HepG2 (cell line): ENCODE measurements around the gene MAN1B1. TPM values are rescaled to one million over a fixed set of nuclear protein-coding genes. Genes with fewer than 3 reads are reported as not detected.

Experiments
- ATAC-seq: fragments of 200-7000 bp; cut with Tn5 transposase; 3 replicates; pipeline ENCODE4 v1.9.1; 2020; ENCODE audit warnings: mild to moderate bottlenecking, moderate library complexity
- BruUV-seq: library from RNA; stranded (reverse); fragments of 400-500 nt; replicated peaks from 2 replicates; lab custom pipeline; 2021; lab: Mats Ljungman, UMichigan
- CTCF ChIA-PET: fragments of 300-600 bp; formaldehyde crosslinking; extraction: SDS; loops from one replicate; lab custom pipeline; 2021; ENCODE audit warnings: low total read pairs, inconsistent platforms, low intra/inter-chr PET ratio; lab: Yijun Ruan, JAX
- POLR2A ChIA-PET: fragments of 350-600 bp; sonication (Branson Sonifier 250); formaldehyde crosslinking; loops from one replicate; lab custom pipeline; 2020; ENCODE audit warnings: antibody characterized with exemption, inconsistent platforms; lab: Yijun Ruan, JAX
- DNase-seq: peaks from one replicate; pipeline ENCODE4 v3.0.0-alpha.2; 2015; ENCODE audit warnings: low spot score
- FAIRE-seq: peaks from 3 replicates; lab custom pipeline; 2011; peaks lifted over from hg19 to GRCh38; lab: Jason Lieb, UNC
- H2AFZ ChIP-seq: one replicate; pipeline ENCODE4 v1.6.1; 2011; ENCODE audit warnings: low read length, inconsistent platforms
- H3K27ac ChIP-seq: fragments of 300-600 bp; 3 replicates; pipeline ENCODE4 v1.8.0; 2011; ENCODE audit warnings: mixed run types, mild to moderate bottlenecking, mixed read lengths, low read length, inconsistent platforms; ENCODE audit not compliant: insufficient read depth; ENCODE audit errors: extremely low read length
- H3K27me3 ChIP-seq, 2 experiments: fragments of 200-600 bp in 1 of 2; 2 replicates in 1 of 2; 3 replicates in 1 of 2; pipeline versions ENCODE4 v1.6.0 to v1.8.0; 2011; ENCODE audit warnings: low read length in 2 of 2, mild to moderate bottlenecking in 2 of 2, moderate library complexity in 2 of 2, inconsistent platforms in 1 of 2; ENCODE audit not compliant: insufficient read depth in 2 of 2, control insufficient read depth in 1 of 2
- H3K36me3 ChIP-seq, 2 experiments: fragments of 200-600 bp in 1 of 2; replicated peaks in 1 of 2; 2 replicates in 1 of 2; 3 replicates in 1 of 2; pipeline versions ENCODE4 v1.5.1 to v1.8.0; 2011; ENCODE audit warnings: low read length in 2 of 2, inconsistent platforms in 1 of 2; ENCODE audit not compliant: insufficient read depth in 2 of 2, control insufficient read depth in 1 of 2
- H3K4me1 ChIP-seq: 2 replicates; pipeline ENCODE4 v1.5.1; 2012; ENCODE audit warnings: low read length, inconsistent platforms; ENCODE audit not compliant: insufficient read depth
- H3K4me2 ChIP-seq: 2 replicates; pipeline ENCODE4 v1.6.0; 2011; ENCODE audit warnings: low read depth, low read length, inconsistent platforms
- H3K4me3 ChIP-seq, 3 experiments: fragments of 200-600 bp in 1 of 3; sonication (generic), shearing (Covaris generic) in 1 of 3; replicated peaks in 1 of 3; 2 replicates each; pipeline ENCODE4 v1.5.1; 2011 to 2016; ENCODE audit warnings: low read length in 3 of 3, inconsistent platforms in 2 of 3, low read depth in 2 of 3, mild to moderate bottlenecking in 2 of 3, control low read depth in 1 of 3, mixed read lengths in 1 of 3; ENCODE audit not compliant: insufficient read depth in 1 of 3
- H3K79me2 ChIP-seq: one replicate; pipeline ENCODE4 v1.6.1; 2011; ENCODE audit warnings: low read length, inconsistent platforms; ENCODE audit not compliant: insufficient read depth
- H3K9ac ChIP-seq: 2 replicates; pipeline ENCODE4 v1.6.0; 2011; ENCODE audit warnings: mild to moderate bottlenecking, low read depth, low read length, inconsistent platforms; ENCODE audit not compliant: insufficient read depth
- H3K9me3 ChIP-seq: 2 replicates; pipeline ENCODE4 v1.5.1; 2012; ENCODE audit warnings: mild to moderate bottlenecking, low read length
- H4K20me1 ChIP-seq: 2 replicates; pipeline ENCODE4 v1.6.0; 2011; ENCODE audit warnings: inconsistent platforms, mild to moderate bottlenecking, low read length, moderate library complexity; ENCODE audit not compliant: insufficient read depth
- ATRX ChIP-seq: sonication (generic); formaldehyde crosslinking; IDR thresholded peaks from 2 replicates; pipeline ENCODE4 v1.4.0; 2020; ENCODE audit warnings: missing genetic modification reagents, borderline replicate concordance
- CEBPG ChIP-seq: IDR thresholded peaks from 2 replicates; pipeline ENCODE4 v1.6.1; 2016
- MEF2D ChIP-seq: sonication (generic); formaldehyde crosslinking; IDR thresholded peaks from 2 replicates; pipeline ENCODE4 v1.5.1; 2020; ENCODE audit warnings: mild to moderate bottlenecking, missing genetic modification reagents
- RBAK ChIP-seq: sonication (generic); formaldehyde crosslinking; IDR thresholded peaks from 2 replicates; pipeline ENCODE4 v1.5.1; 2020; ENCODE audit warnings: mild to moderate bottlenecking, missing genetic modification reagents
- TP53 ChIP-seq: sonication (generic); formaldehyde crosslinking; conservative IDR thresholded peaks from 2 replicates; pipeline ENCODE4 v1.4.0; 2020; ENCODE audit warnings: missing genetic modification reagents
- TSC22D2 ChIP-seq: sonication (generic); formaldehyde crosslinking; IDR thresholded peaks from 2 replicates; pipeline ENCODE4 v1.5.1; 2020; ENCODE audit warnings: missing genetic modification reagents, mild to moderate bottlenecking, borderline replicate concordance
- ZNF224 ChIP-seq: sonication (generic); formaldehyde crosslinking; IDR thresholded peaks from 2 replicates; pipeline ENCODE4 v1.5.0; 2020; ENCODE audit warnings: mild to moderate bottlenecking, missing genetic modification reagents
- ZNF780A ChIP-seq: sonication (generic); formaldehyde crosslinking; IDR thresholded peaks from 2 replicates; pipeline ENCODE4 v1.8.0; 2022; ENCODE audit warnings: mild to moderate bottlenecking, missing genetic modification reagents, moderate library complexity
- WGBS: methylation state at CpG from one replicate; pipeline ENCODE4 v1.1.6; 2017; ENCODE audit warnings: low lambda C conversion rate; 5-methylcytosine and 5-hydroxymethylcytosine counted together
- in situ Hi-C: cut with HindIII; loops from 2 replicates; pipeline ENCODE4 v1.10.0; 2017; ENCODE audit warnings: low pct_unique_long_range_greater_than_20kb; ENCODE audit not compliant: extremely low pct_ligation_motif_present
- intact Hi-C: fragments of 100-400 bp; cut with micrococcal nuclease; formaldehyde crosslinking; loops from one replicate; pipeline ENCODE4 v1.10.0; 2022; ENCODE audit not compliant: unreplicated experiment
- polyA plus RNA-seq, 8 experiments: library from polyadenylated mRNA; depleted of rRNA in 3 of 8; stranded (reverse) in 7 of 8; unstranded in 1 of 8; fragments of >200 nt; fragmentation: Illumina TruSeq in 4 of 8; extraction: Trizol in 4 of 8; gene quantifications; 2 replicates each; pipeline versions ENCODE4 v1.2.1 to v1.2.3, GENCODE V29; 2011 to 2016; ENCODE audit warnings: low read depth in 4 of 8, missing spikeins in 1 of 8, mixed read lengths in 1 of 8; ENCODE audit not compliant: insufficient read depth in 1 of 8
- total RNA-seq, 5 experiments: library from RNA; depleted of rRNA; stranded (reverse); fragments of >200 nt; fragmentation: Illumina TruSeq; extraction: Trizol; gene quantifications; 2 replicates each; pipeline ENCODE4 v1.2.3, GENCODE V29; 2016; ENCODE audit warnings: low read depth in 1 of 5
- TF ChIP-seq, protein P1 (sequence below): IDR thresholded peaks from 2 replicates; pipeline ENCODE4 v1.6.1; 2012; ENCODE audit warnings: inconsistent platforms
- TF ChIP-seq, protein P2 (sequence below): sonication (generic); formaldehyde crosslinking; IDR thresholded peaks from 2 replicates; pipeline ENCODE4 v1.4.0; 2020; ENCODE audit warnings: missing genetic modification reagents, mild to moderate bottlenecking, borderline replicate concordance
- TF ChIP-seq, protein P3 (sequence below): sonication (generic); formaldehyde crosslinking; IDR thresholded peaks from 2 replicates; pipeline ENCODE4 v1.8.0; 2022; ENCODE audit warnings: missing genetic modification reagents, mild to moderate bottlenecking, borderline replicate concordance
- TF ChIP-seq, protein P4 (sequence below): sonication (generic); formaldehyde crosslinking; IDR thresholded peaks from 2 replicates; pipeline ENCODE4 v1.8.1; 2023; ENCODE audit warnings: mild to moderate bottlenecking, moderate library complexity, missing genetic modification reagents
- TF ChIP-seq, protein P5 (sequence below): sonication (generic); formaldehyde crosslinking; conservative IDR thresholded peaks from 2 replicates; pipeline ENCODE4 v1.8.1; 2023; ENCODE audit warnings: missing genetic modification reagents
- TF ChIP-seq, protein P6 (sequence below): fragments of 450-650 bp; IDR thresholded peaks from 2 replicates; pipeline ENCODE4 v1.6.1; 2017; ENCODE audit warnings: mild to moderate bottlenecking

Gene MAN1B1
- total and polyA plus RNA-seq, 2 of the 13 experiments (the other 11 are each of a cell fraction or from before 2014, with no cell fraction given): 48.9 to 59.5 TPM

DNA sequence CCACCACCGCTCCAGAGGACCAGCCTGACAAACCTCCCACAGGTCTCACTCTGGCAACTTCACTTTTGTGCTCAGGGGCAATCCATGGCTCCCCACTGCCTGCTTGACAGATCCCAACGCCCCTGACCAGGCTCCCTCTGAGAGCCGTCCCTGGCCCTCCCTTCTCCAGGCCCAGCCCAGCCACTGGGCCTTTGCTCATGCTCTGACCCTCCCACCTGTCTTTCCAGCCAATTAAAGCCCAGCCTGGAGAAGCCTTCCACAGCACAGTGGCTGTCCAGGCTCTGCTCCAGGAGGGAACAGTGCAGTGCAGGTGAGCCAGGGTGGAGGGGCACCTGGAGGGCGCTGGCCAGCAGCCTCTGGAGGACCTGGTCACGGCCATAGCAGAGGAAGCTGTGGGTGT is 36.2 kb upstream of the MAN1B1 start:
- WGBS: 68% methylated on average over 3 of the region's 5 CpGs
- FAIRE-seq: no peak
- Histone ChIP-seq H3K27ac (no peak overlapping the region), H3K27me3 (peaks cover 0 to 5% of the 10 kb centered on the region in 2 experiments; a peak in 2 of 5 replicates), H4K20me1 (no peaks in the 10 kb centered on the region; the same call in 1 of the 2 replicates), H2AFZ (no peak overlapping the region), H3K79me2 (peaks cover 9% of the 10 kb centered on the region), H3K4me3 (no peak overlapping the region), H3K9ac (no peak overlapping the region), H3K4me1 (peaks cover 27% of the 10 kb centered on the region), H3K4me2 (no peak overlapping the region), H3K9me3 (no peaks in the 10 kb centered on the region), H3K36me3 (no peaks in the 10 kb centered on the region)
- in situ Hi-C loops: no loop called here
- TF ChIP-seq MEF2D (CRISPR knock-in tag) (no peak), ZNF224 (CRISPR knock-in tag) (no peak), RBAK (CRISPR knock-in tag) (no peak), TP53 (CRISPR knock-in tag) (no peak), ATRX (CRISPR knock-in tag) (no peak), CEBPG (CRISPR knock-in tag) (no peak), TSC22D2 (no peak), ZNF780A (no peak)
- TF ChIP-seq, protein P1, sequence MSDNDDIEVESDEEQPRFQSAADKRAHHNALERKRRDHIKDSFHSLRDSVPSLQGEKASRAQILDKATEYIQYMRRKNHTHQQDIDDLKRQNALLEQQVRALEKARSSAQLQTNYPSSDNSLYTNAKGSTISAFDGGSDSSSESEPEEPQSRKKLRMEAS: no peak
- TF ChIP-seq, protein P2, sequence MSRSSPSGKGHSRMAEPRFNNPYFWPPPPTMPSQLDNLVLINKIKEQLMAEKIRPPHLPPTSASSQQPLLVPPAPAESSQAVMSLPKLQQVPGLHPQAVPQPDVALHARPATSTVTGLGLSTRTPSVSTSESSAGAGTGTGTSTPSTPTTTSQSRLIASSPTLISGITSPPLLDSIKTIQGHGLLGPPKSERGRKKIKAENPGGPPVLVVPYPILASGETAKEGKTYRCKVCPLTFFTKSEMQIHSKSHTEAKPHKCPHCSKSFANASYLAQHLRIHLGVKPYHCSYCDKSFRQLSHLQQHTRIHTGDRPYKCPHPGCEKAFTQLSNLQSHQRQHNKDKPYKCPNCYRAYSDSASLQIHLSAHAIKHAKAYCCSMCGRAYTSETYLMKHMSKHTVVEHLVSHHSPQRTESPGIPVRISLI (CRISPR knock-in tag): no peak
- TF ChIP-seq, protein P3, sequence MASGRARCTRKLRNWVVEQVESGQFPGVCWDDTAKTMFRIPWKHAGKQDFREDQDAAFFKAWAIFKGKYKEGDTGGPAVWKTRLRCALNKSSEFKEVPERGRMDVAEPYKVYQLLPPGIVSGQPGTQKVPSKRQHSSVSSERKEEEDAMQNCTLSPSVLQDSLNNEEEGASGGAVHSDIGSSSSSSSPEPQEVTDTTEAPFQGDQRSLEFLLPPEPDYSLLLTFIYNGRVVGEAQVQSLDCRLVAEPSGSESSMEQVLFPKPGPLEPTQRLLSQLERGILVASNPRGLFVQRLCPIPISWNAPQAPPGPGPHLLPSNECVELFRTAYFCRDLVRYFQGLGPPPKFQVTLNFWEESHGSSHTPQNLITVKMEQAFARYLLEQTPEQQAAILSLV: no peak
- TF ChIP-seq, protein P4, sequence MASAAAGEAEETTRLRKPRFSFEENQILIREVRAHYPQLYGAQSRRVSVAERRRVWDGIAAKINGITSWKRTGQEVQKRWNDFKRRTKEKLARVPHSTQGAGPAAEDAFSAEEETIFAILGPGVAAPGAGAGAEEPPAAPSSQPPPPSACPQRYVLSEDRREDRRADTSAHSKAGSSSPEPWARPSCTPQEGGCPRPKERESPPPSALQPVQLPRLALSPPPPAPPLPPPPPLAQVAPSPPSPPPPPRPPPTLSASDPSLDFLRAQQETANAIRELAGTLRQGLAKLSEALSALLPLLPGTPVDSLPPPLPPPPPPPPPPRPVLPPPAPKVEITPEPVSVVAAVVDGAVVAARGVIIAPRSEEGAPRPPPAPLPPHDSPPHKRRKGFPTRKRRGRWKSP (CRISPR knock-in tag): no peak
- TF ChIP-seq, protein P5, sequence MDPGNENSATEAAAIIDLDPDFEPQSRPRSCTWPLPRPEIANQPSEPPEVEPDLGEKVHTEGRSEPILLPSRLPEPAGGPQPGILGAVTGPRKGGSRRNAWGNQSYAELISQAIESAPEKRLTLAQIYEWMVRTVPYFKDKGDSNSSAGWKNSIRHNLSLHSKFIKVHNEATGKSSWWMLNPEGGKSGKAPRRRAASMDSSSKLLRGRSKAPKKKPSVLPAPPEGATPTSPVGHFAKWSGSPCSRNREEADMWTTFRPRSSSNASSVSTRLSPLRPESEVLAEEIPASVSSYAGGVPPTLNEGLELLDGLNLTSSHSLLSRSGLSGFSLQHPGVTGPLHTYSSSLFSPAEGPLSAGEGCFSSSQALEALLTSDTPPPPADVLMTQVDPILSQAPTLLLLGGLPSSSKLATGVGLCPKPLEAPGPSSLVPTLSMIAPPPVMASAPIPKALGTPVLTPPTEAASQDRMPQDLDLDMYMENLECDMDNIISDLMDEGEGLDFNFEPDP (CRISPR knock-in tag): no peak
- TF ChIP-seq, protein P6, sequence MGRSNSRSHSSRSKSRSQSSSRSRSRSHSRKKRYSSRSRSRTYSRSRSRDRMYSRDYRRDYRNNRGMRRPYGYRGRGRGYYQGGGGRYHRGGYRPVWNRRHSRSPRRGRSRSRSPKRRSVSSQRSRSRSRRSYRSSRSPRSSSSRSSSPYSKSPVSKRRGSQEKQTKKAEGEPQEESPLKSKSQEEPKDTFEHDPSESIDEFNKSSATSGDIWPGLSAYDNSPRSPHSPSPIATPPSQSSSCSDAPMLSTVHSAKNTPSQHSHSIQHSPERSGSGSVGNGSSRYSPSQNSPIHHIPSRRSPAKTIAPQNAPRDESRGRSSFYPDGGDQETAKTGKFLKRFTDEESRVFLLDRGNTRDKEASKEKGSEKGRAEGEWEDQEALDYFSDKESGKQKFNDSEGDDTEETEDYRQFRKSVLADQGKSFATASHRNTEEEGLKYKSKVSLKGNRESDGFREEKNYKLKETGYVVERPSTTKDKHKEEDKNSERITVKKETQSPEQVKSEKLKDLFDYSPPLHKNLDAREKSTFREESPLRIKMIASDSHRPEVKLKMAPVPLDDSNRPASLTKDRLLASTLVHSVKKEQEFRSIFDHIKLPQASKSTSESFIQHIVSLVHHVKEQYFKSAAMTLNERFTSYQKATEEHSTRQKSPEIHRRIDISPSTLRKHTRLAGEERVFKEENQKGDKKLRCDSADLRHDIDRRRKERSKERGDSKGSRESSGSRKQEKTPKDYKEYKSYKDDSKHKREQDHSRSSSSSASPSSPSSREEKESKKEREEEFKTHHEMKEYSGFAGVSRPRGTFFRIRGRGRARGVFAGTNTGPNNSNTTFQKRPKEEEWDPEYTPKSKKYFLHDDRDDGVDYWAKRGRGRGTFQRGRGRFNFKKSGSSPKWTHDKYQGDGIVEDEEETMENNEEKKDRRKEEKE: no peak
- CTCF ChIA-PET: interaction anchor here (1.4 to 2.3 kb wide), 3 partner anchors 14 to 17 kb away, joined by 5 to 12 read pairs (median 11); no protein-coding TSS in a partner anchor
- DNase-seq: no peak
- BruUV-seq: no TSS peak
- ATAC-seq: no peak
- intact Hi-C loops: no loop called here
- POLR2A ChIA-PET: no interaction called here
